A549 (cell line): ENCODE measurements around the gene ANKFN1. TPM values are rescaled to one million over a fixed set of nuclear protein-coding genes. Genes with fewer than 3 reads are reported as not detected.
A peak's percentile ranks its signal among the peaks of the same experiment; 100 is the strongest.

ENCODE experiments used
- ATAC-seq, 2 experiments: fragments of 200-7000 bp in 1 of 2; fragments of >200 bp in 1 of 2; cut with Nextera tagmentation in 1 of 2; cut with Tn5 transposase in 1 of 2; 3 replicates each; pipeline versions ENCODE4 v1.8.0 to v1.9.1; 2018 to 2020; ENCODE audit warnings: mild to moderate bottlenecking in 1 of 2, moderate library complexity in 1 of 2
- CTCF ChIA-PET: fragments of 300-600 bp; sonication (Branson Sonifier 250); formaldehyde crosslinking; extraction: SDS; loops from one replicate; lab custom pipeline; 2021; ENCODE audit warnings: antibody characterized with exemption, inconsistent platforms; lab: Yijun Ruan, JAX
- POLR2A ChIA-PET: fragments of 350-600 bp; formaldehyde crosslinking; extraction: SDS; loops from one replicate; lab custom pipeline; 2021; ENCODE audit warnings: antibody characterized with exemption, inconsistent platforms; lab: Yijun Ruan, JAX
- DNase-seq, 2 experiments: peaks; one replicate each; pipeline versions ENCODE4 v3.0.0 to v3.0.0-alpha.2; 2011 to 2016; ENCODE audit warnings: low read depth in 1 of 2, low spot score in 1 of 2
- FAIRE-seq: peaks from 2 replicates; lab custom pipeline; 2011; peaks lifted over from hg19 to GRCh38; lab: Jason Lieb, UNC
- H3K27ac ChIP-seq, 2 experiments: fragments of >200 bp; sonication (Bioruptor Twin); formaldehyde crosslinking; 3 replicates each; pipeline ENCODE4 v1.5.1; 2016 to 2017
- H3K4me1 ChIP-seq: fragments of >200 bp; sonication (Bioruptor Twin); formaldehyde crosslinking; 3 replicates; pipeline ENCODE4 v1.6.1; 2016
- H3K4me2 ChIP-seq: fragments of >200 bp; sonication (Bioruptor Twin); formaldehyde crosslinking; 3 replicates; pipeline ENCODE4 v1.6.1; 2016
- H3K4me3 ChIP-seq: fragments of >200 bp; sonication (Bioruptor Twin); formaldehyde crosslinking; 3 replicates; pipeline ENCODE4 v1.5.1; 2016
- H3K9me3 ChIP-seq: fragments of >200 bp; sonication (Bioruptor Twin); formaldehyde crosslinking; 3 replicates; pipeline ENCODE4 v1.6.1; 2016
- CBX2 ChIP-seq: fragments of 200-600 bp; sonication (generic); IDR thresholded peaks from 2 replicates; pipeline ENCODE4 v1.6.1; 2016; ENCODE audit warnings: low read depth, mild to moderate bottlenecking, borderline replicate concordance
- CHD4 ChIP-seq: fragments of 200-600 bp; sonication (generic); IDR thresholded peaks from 2 replicates; pipeline ENCODE4 v1.6.1; 2016; ENCODE audit warnings: antibody characterized with exemption, mild to moderate bottlenecking, borderline replicate concordance
- CTCF ChIP-seq: fragments of >200 bp; sonication (Bioruptor Twin); formaldehyde crosslinking; IDR thresholded peaks from 3 replicates; pipeline ENCODE4 v1.5.1; 2016
- E2F6 ChIP-seq: IDR thresholded peaks from 2 replicates; pipeline ENCODE4 v1.6.1; 2012; ENCODE audit warnings: low read depth, borderline replicate concordance
- ELK1 ChIP-seq: fragments of 150-350 bp; IDR thresholded peaks from 2 replicates; pipeline ENCODE4 v1.6.1; 2014; ENCODE audit warnings: low read depth, mild to moderate bottlenecking, low read length
- JUN ChIP-seq, 2 experiments: fragments of >200 bp; sonication (Bioruptor Twin); formaldehyde crosslinking; IDR thresholded peaks; 2 replicates in 1 of 2; 3 replicates in 1 of 2; pipeline ENCODE4 v1.6.1; 2016 to 2017
- JUNB ChIP-seq: fragments of >200 bp; sonication (Bioruptor Twin); formaldehyde crosslinking; IDR thresholded peaks from 2 replicates; pipeline ENCODE4 v1.6.1; 2016
- KDM1A ChIP-seq: fragments of 200-600 bp; sonication (generic); IDR thresholded peaks from 2 replicates; pipeline ENCODE4 v1.6.1; 2016; ENCODE audit warnings: low read depth, mild to moderate bottlenecking
- MAFK ChIP-seq: fragments of 450-650 bp; IDR thresholded peaks from 2 replicates; pipeline ENCODE4 v1.6.1; 2014; ENCODE audit not compliant: partially characterized antibody
- MAX ChIP-seq: IDR thresholded peaks from 2 replicates; pipeline ENCODE4 v1.6.1; 2012
- MYC ChIP-seq: IDR thresholded peaks from 2 replicates; pipeline ENCODE4 v1.6.1; 2012; ENCODE audit warnings: mild to moderate bottlenecking, inconsistent platforms, low read length, improper control_type of control experiment, borderline replicate concordance
- NR3C1 ChIP-seq: fragments of >200 bp; sonication (Bioruptor Twin); formaldehyde crosslinking; IDR thresholded peaks from 3 replicates; pipeline ENCODE4 v1.6.1; 2017
- PBX3 ChIP-seq: IDR thresholded peaks from 2 replicates; pipeline ENCODE4 v1.6.1; 2012
- POLR2A ChIP-seq: IDR thresholded peaks from 2 replicates; pipeline ENCODE4 v1.6.1; 2012; ENCODE audit warnings: mild to moderate bottlenecking, low read length
- REST ChIP-seq: fragments of 200-600 bp; sonication (generic); IDR thresholded peaks from 2 replicates; pipeline ENCODE4 v1.6.1; 2016; ENCODE audit warnings: antibody characterized with exemption, mild to moderate bottlenecking, moderate library complexity
- RNF2 ChIP-seq: fragments of 200-600 bp; sonication (generic); IDR thresholded peaks from 2 replicates; pipeline ENCODE4 v1.6.1; 2016; ENCODE audit warnings: low read depth, mild to moderate bottlenecking, antibody characterized with exemption, moderate library complexity, borderline replicate concordance
- SMC3 ChIP-seq: fragments of >200 bp; sonication (Bioruptor Twin); formaldehyde crosslinking; IDR thresholded peaks from 3 replicates; pipeline ENCODE4 v1.6.1; 2018; ENCODE audit warnings: inconsistent platforms
- ZNF302 ChIP-seq: fragments of 250-450 bp; sonication (Bioruptor Pico); IDR thresholded peaks from 2 replicates; pipeline ENCODE4 v1.9.0; 2021; ENCODE audit warnings: inconsistent platforms, mild to moderate bottlenecking, moderate library complexity
- ZSCAN20 ChIP-seq: fragments of 250-450 bp; sonication (Bioruptor Pico); IDR thresholded peaks from 2 replicates; pipeline ENCODE4 v1.8.0; 2022; ENCODE audit warnings: mild to moderate bottlenecking, moderate library complexity
- WGBS: methylation state at CpG from one replicate; pipeline ENCODE4 v1.1.6; 2017; ENCODE audit errors: missing lambda C conversion rate; 5-methylcytosine and 5-hydroxymethylcytosine counted together
- polyA plus RNA-seq, 4 experiments: library from polyadenylated mRNA; depleted of rRNA in 3 of 4; stranded (reverse); fragments of >200 nt; fragmentation: RNase III in 1 of 4; extraction: RNeasy Plus Mini Kit Qiagen cat#74134 plus additional on column Dnase treatment in 1 of 4; gene quantifications; 2 replicates in 3 of 4; 3 replicates in 1 of 4; pipeline ENCODE4 v1.2.3, GENCODE V29; 2011 to 2017

ANKFN1 gene
- polyA plus RNA-seq, 2 of the 4 experiments (the other 2 are of a cell fraction) = 0.37 TPM; not detected in 1

- ATAC-seq (no peak), DNase-seq (no peak), FAIRE-seq (no peak)
- 8% methylated on average over 2 of the region's 2 CpGs for WGBS
- POLR2A ChIA-PET = no interaction called here
- no peak overlapping the region for H3K27ac ChIP-seq
- H3K4me1 ChIP-seq = no peaks in the 10 kb centered on the region
- TF ChIP-seq SMC3 = no peak
- TF ChIP-seq MAFK = peak; percentile 38
- no peak for TF ChIP-seq JUNB
- H3K4me2 ChIP-seq = no peak overlapping the region
- no peak overlapping the region for H3K4me3 ChIP-seq
- CTCF ChIA-PET = interaction anchor here (0.9 kb wide), 1 partner anchor 51 kb away, joined by 3 read pairs; no protein-coding TSS in a partner anchor
- H3K9me3 ChIP-seq = no peaks in the 10 kb centered on the region
Measured at GRCh38 chr17:56448371-56448770, 295.1 kb downstream of the ANKFN1 start.

GRCh38 chr17:56449176-56449575, 295.9 kb downstream of the ANKFN1 start:
- CTCF ChIA-PET = interaction anchor here (0.8 to 1.4 kb wide), 2 partner anchors 12 to 371 kb away, joined by 3 read pairs; no protein-coding TSS in a partner anchor
- Histone ChIP-seq H3K4me1 (no peaks in the 10 kb centered on the region), H3K4me2 (no peak overlapping the region), H3K9me3 (no peaks in the 10 kb centered on the region), H3K27ac (no peak overlapping the region), H3K4me3 (no peak overlapping the region)
- FAIRE-seq (no peak), ATAC-seq (no peak), DNase-seq (no peak)
- whole genome bisulfite sequencing = 44% methylated on average over 8 of the region's 8 CpGs
- TF ChIP-seq MAX = no peak
- no peak for TF ChIP-seq ELK1
- TF ChIP-seq ZSCAN20 = no peak
- no peak for TF ChIP-seq NR3C1
- no peak for TF ChIP-seq MYC
- no peak for TF ChIP-seq CBX2
- POLR2A ChIA-PET = no interaction called here

- no peaks in the 10 kb centered on the region for H3K4me1 ChIP-seq
- no peak overlapping the region for H3K4me3 ChIP-seq
- ATAC-seq = no peak
- H3K27ac ChIP-seq = no peak overlapping the region
- H3K4me2 ChIP-seq = no peak overlapping the region
- CTCF ChIA-PET = no interaction called here
- POLR2A ChIA-PET = no interaction called here
- no peak for DNase-seq
- FAIRE-seq = no peak
- no peaks in the 10 kb centered on the region for H3K9me3 ChIP-seq
- 0% methylated on average over 1 of the region's 1 CpG for WGBS
- TF ChIP-seq POLR2A = no peak
- no peak for TF ChIP-seq ZSCAN20
- TF ChIP-seq E2F6 = no peak
- no peak for TF ChIP-seq ELK1
- no peak for TF ChIP-seq REST
- no peak for TF ChIP-seq JUN (IDR thresholded peaks at IDR 0.05)
- no peak for TF ChIP-seq ZNF302 (CRISPR knock-in tag)
- TF ChIP-seq KDM1A = no peak
- no peak for TF ChIP-seq NR3C1
- no peak for TF ChIP-seq PBX3
- TF ChIP-seq RNF2 = no peak
- no peak for TF ChIP-seq CTCF
- TF ChIP-seq CHD4 = no peak
Measured at GRCh38 chr17:56451629-56452028, 298.4 kb downstream of the ANKFN1 start.
